Endodermal cell (in vitro differentiated cells): ENCODE data around the gene TRAPPC13. TPM values are rescaled to one million over a fixed set of nuclear protein-coding genes. Genes with fewer than 3 reads are reported as not detected.

Source experiments
- DNase-seq: peaks from one replicate; pipeline ENCODE4 v3.0.0-alpha.2; 2017
- H3K27ac ChIP-seq: 2 replicates; pipeline ENCODE4 v1.5.1; 2013; ENCODE audit warnings: mild to moderate bottlenecking, low read depth, low read length, moderate library complexity
- H3K27me3 ChIP-seq: 2 replicates; pipeline ENCODE4 v1.6.1; 2013; ENCODE audit warnings: mild to moderate bottlenecking, low read length, moderate library complexity; ENCODE audit not compliant: insufficient read depth, control insufficient read depth, poor library complexity, severe bottlenecking
- H3K36me3 ChIP-seq: 2 replicates; pipeline ENCODE4 v1.7.0; 2013; ENCODE audit warnings: mild to moderate bottlenecking, low read length, moderate library complexity; ENCODE audit not compliant: control insufficient read depth, insufficient read depth
- H3K4me1 ChIP-seq: one replicate; pipeline ENCODE4 v1.7.0; 2013; ENCODE audit warnings: low read length; ENCODE audit not compliant: control insufficient read depth, insufficient read depth
- H3K4me3 ChIP-seq: 2 replicates; pipeline ENCODE4 v1.5.1; 2013; ENCODE audit warnings: mild to moderate bottlenecking, low read length, moderate library complexity
- H3K9ac ChIP-seq: 2 replicates; pipeline ENCODE4 v1.6.1; 2013; ENCODE audit warnings: mild to moderate bottlenecking, low read length, moderate library complexity; ENCODE audit not compliant: poor library complexity, severe bottlenecking; ENCODE audit errors: extremely low read depth
- H3K9me3 ChIP-seq: 2 replicates; pipeline ENCODE4 v1.6.1; 2013; ENCODE audit warnings: mild to moderate bottlenecking, low read length, moderate library complexity; ENCODE audit not compliant: control insufficient read depth
- H3K27ac Mint-ChIP-seq: 2 replicates; pipeline ENCODE4 v1.8.0; 2020; ENCODE audit warnings: mixed read lengths
- H3K27me3 Mint-ChIP-seq: 2 replicates; pipeline ENCODE4 v1.8.0; 2021; ENCODE audit warnings: mild to moderate bottlenecking, mixed read lengths; ENCODE audit not compliant: insufficient read depth
- H3K36me3 Mint-ChIP-seq: 2 replicates; pipeline ENCODE4 v1.8.0; 2020; ENCODE audit warnings: low read depth, mixed read lengths
- H3K4me1 Mint-ChIP-seq: 2 replicates; pipeline ENCODE4 v1.8.0; 2020; ENCODE audit warnings: mixed read lengths
- H3K4me3 Mint-ChIP-seq: 2 replicates; pipeline ENCODE4 v1.8.0; 2020; ENCODE audit warnings: mild to moderate bottlenecking, moderate library complexity, mixed read lengths
- H3K9me3 Mint-ChIP-seq: 2 replicates; pipeline ENCODE4 v1.8.0; 2020; ENCODE audit warnings: mild to moderate bottlenecking, mixed read lengths
- WGBS, 2 experiments: methylation state at CpG; one replicate each; pipeline versions ENCODE4 v1.1.5 to v1.1.7; 2013; ENCODE audit warnings: missing lambda C conversion rate in 2 of 2, mixed read lengths in 1 of 2; ENCODE audit not compliant: insufficient coverage in 1 of 2, insufficient read length in 1 of 2; 5-methylcytosine and 5-hydroxymethylcytosine counted together
- total RNA-seq, 2 donors: library from RNA; stranded (reverse); fragmentation: NEBNext Ultra II Directional in 1 of 2; extraction: Animal tissue kit (Norgen Biotek cat#: 25700) in 1 of 2; gene quantifications; 2 replicates in 1 of 2; 3 replicates in 1 of 2; pipeline ENCODE4 v1.2.1, GENCODE V29; 2021
- TF ChIP-seq, protein P1 (sequence below): fragments of 200-600 bp; sonication (generic); conservative IDR thresholded peaks from 2 replicates; pipeline ENCODE4 v1.5.0; 2021; ENCODE audit warnings: antibody characterized with exemption, mild to moderate bottlenecking

Gene TRAPPC13
- total RNA-seq, 2 donors from 2014 or later: 19.0 to 26.0 TPM

- Histone ChIP-seq H3K4me1 (no peaks in the 10 kb centered on the region), H3K27me3 (no peaks in the 10 kb centered on the region), H3K9ac (no peak overlapping the region), H3K9me3 (no peaks in the 10 kb centered on the region), H3K4me3 (no peak overlapping the region), H3K36me3 (peaks cover 13% of the 10 kb centered on the region), H3K27ac (no peak overlapping the region)
- H3K9me3 Mint-ChIP-seq: no peaks in the 10 kb centered on the region
- H3K27me3 Mint-ChIP-seq: no peaks in the 10 kb centered on the region
- H3K27ac Mint-ChIP-seq: no peak overlapping the region
- peaks cover 19% of the 10 kb centered on the region for H3K36me3 Mint-ChIP-seq
- DNase-seq: no peak
- TF ChIP-seq, protein P1, sequence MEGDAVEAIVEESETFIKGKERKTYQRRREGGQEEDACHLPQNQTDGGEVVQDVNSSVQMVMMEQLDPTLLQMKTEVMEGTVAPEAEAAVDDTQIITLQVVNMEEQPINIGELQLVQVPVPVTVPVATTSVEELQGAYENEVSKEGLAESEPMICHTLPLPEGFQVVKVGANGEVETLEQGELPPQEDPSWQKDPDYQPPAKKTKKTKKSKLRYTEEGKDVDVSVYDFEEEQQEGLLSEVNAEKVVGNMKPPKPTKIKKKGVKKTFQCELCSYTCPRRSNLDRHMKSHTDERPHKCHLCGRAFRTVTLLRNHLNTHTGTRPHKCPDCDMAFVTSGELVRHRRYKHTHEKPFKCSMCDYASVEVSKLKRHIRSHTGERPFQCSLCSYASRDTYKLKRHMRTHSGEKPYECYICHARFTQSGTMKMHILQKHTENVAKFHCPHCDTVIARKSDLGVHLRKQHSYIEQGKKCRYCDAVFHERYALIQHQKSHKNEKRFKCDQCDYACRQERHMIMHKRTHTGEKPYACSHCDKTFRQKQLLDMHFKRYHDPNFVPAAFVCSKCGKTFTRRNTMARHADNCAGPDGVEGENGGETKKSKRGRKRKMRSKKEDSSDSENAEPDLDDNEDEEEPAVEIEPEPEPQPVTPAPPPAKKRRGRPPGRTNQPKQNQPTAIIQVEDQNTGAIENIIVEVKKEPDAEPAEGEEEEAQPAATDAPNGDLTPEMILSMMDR: no peak
- 92 to 95% methylated on average over 2 of the region's 2 CpGs for whole genome bisulfite sequencing, 2 experiments
- no peak overlapping the region for H3K4me3 Mint-ChIP-seq
- H3K4me1 Mint-ChIP-seq: no peaks in the 10 kb centered on the region
Observed at GRCh38 chr5:65693121-65693520, 68.3 kb downstream of the TRAPPC13 start.

GRCh38 chr5:65695162-65695755 lies 70.4 kb downstream of the TRAPPC13 start:
- Mint-ChIP-seq H3K27ac (no peak overlapping the region), H3K4me3 (no peak overlapping the region), H3K4me1 (no peaks in the 10 kb centered on the region), H3K27me3 (no peaks in the 10 kb centered on the region), H3K9me3 (no peaks in the 10 kb centered on the region), H3K36me3 (peaks cover 28% of the 10 kb centered on the region)
- no peak for DNase-seq
- peaks cover 4% of the 10 kb centered on the region for H3K27me3 ChIP-seq
- H3K9me3 ChIP-seq: no peaks in the 10 kb centered on the region
- peaks cover 3% of the 10 kb centered on the region for H3K4me1 ChIP-seq
- TF ChIP-seq, protein P1: no peak
- no peak overlapping the region for H3K4me3 ChIP-seq
- H3K36me3 ChIP-seq: peaks cover 15% of the 10 kb centered on the region
- H3K9ac ChIP-seq: no peak overlapping the region
- no peak overlapping the region for H3K27ac ChIP-seq
- 86 to 93% methylated on average over 3 to 4 of the region's 4 CpGs for WGBS, 2 experiments

GRCh38 chr5:65695896-65696295 lies 71.1 kb downstream of the TRAPPC13 start:
- peaks cover 3% of the 10 kb centered on the region for H3K4me1 ChIP-seq
- H3K36me3 Mint-ChIP-seq: peaks cover 23% of the 10 kb centered on the region
- no peak for DNase-seq
- TF ChIP-seq, protein P1: no peak
- H3K27ac Mint-ChIP-seq: no peak overlapping the region
- no peak overlapping the region for H3K9ac ChIP-seq
- H3K9me3 Mint-ChIP-seq: no peaks in the 10 kb centered on the region
- no peaks in the 10 kb centered on the region for H3K9me3 ChIP-seq
- no peak overlapping the region for H3K4me3 ChIP-seq
- no peaks in the 10 kb centered on the region for H3K27me3 Mint-ChIP-seq
- H3K4me3 Mint-ChIP-seq: no peak overlapping the region
- H3K36me3 ChIP-seq: peaks cover 15% of the 10 kb centered on the region
- peaks cover 4% of the 10 kb centered on the region for H3K27me3 ChIP-seq
- 72 to 85% methylated on average over 4 of the region's 4 CpGs for WGBS, 2 experiments
- no peaks in the 10 kb centered on the region for H3K4me1 Mint-ChIP-seq
- H3K27ac ChIP-seq: no peak overlapping the region
